K562 (cell line): ENCODE results near the gene PRXL2B.

Experiments used
- CTCF ChIP-seq, 3 experiments: IDR thresholded peaks in 2 of 3; conservative IDR thresholded peaks in 1 of 3; 2 replicates each; pipeline ENCODE4 v1.5.1; 2011 to 2012; ENCODE audit warnings: low read length in 3 of 3, mild to moderate bottlenecking in 3 of 3, control low read depth in 2 of 3, improper control_type of control experiment in 1 of 3, inconsistent platforms in 1 of 3, low read depth in 1 of 3, mixed read lengths in 1 of 3, moderate library complexity in 1 of 3; ENCODE audit not compliant: insufficient read depth in 2 of 3
- HMGXB4 ChIP-seq: sonication (generic); formaldehyde crosslinking; IDR thresholded peaks from 2 replicates; pipeline ENCODE4 v1.8.1; 2023; ENCODE audit warnings: mild to moderate bottlenecking, missing genetic modification reagents
- HNRNPH1 ChIP-seq: fragments of 200-400 bp; formaldehyde crosslinking; optimal IDR thresholded peaks from 2 replicates; pipeline ENCODE3; 2017; ENCODE audit warnings: low read depth, mild to moderate bottlenecking, low read length, moderate library complexity
- KLF13 ChIP-seq: fragments of 450-650 bp; IDR thresholded peaks from 2 replicates; pipeline ENCODE4 v1.6.1; 2016; ENCODE audit warnings: missing genetic modification characterization, low read depth, mild to moderate bottlenecking, missing compliant biosample characterization, moderate library complexity, borderline replicate concordance
- NFXL1 ChIP-seq: fragments of 450-650 bp; formaldehyde crosslinking; IDR thresholded peaks from 2 replicates; pipeline ENCODE4 v1.4.0; 2021; ENCODE audit warnings: mild to moderate bottlenecking
- POLR2A ChIP-seq: fragments of 450-650 bp; conservative IDR thresholded peaks from 2 replicates; pipeline ENCODE4 v1.6.1; 2016
- RBM14 ChIP-seq: fragments of 200-400 bp; formaldehyde crosslinking; IDR thresholded peaks from 2 replicates; pipeline ENCODE4 v1.6.1; 2018; ENCODE audit warnings: low read depth, mild to moderate bottlenecking, low read length, moderate library complexity, borderline replicate concordance; ENCODE audit not compliant: insufficient read depth
- ZFP91 ChIP-seq: sonication (generic); formaldehyde crosslinking; IDR thresholded peaks from 2 replicates; pipeline ENCODE4 v1.8.0; 2022; ENCODE audit warnings: mild to moderate bottlenecking, missing genetic modification reagents
- ZNF274 ChIP-seq: IDR thresholded peaks from 2 replicates; pipeline ENCODE4 v1.6.1; 2011; ENCODE audit warnings: low read depth, mild to moderate bottlenecking, low read length, moderate library complexity, borderline replicate concordance

GRCh38 chr1:2628191-2628932 lies 41.8 kb downstream of the PRXL2B start:
- no peak for TF ChIP-seq NFXL1 (CRISPR knock-in tag)
- TF ChIP-seq RBM14: no peak
- no peak for TF ChIP-seq ZFP91 (CRISPR knock-in tag)
- no peak for TF ChIP-seq POLR2A
- no peak for TF ChIP-seq CTCF (IDR thresholded peaks at IDR 0.05 in 2 of 3, conservative IDR thresholded peaks at IDR 0.05 in 1 of 3; ENCODE audit: insufficient read depth in 2 of 3, low read depth in 1 of 3, low read length in 3 of 3)
- no peak for TF ChIP-seq HNRNPH1
- TF ChIP-seq ZNF274: no peak
- TF ChIP-seq HMGXB4 (CRISPR knock-in tag): no peak
- no peak for TF ChIP-seq KLF13 (tag)
